ENCODE data around the gene KLHL35.

Gene KLHL35

GRCh38 chr11:75440960-75441803 lies 8.2 kb upstream of the KLHL35 start:
- no peak for DNase-seq

GRCh38 chr11:75439495-75440120 lies 6.6 kb upstream of the KLHL35 start:
- DNase-seq, result no peak

GRCh38 chr11:75439026-75439425 lies 6.0 kb upstream of the KLHL35 start:
- no peak for DNase-seq

- no peak for DNase-seq
Measured at GRCh38 chr11:75437966-75438659, 5.1 kb upstream of the KLHL35 start.

GRCh38 chr11:75436806-75437205 lies 3.8 kb upstream of the KLHL35 start:
- no peak for DNase-seq

- no peak for DNase-seq
Measured at GRCh38 chr11:75435571-75435925, 2.5 kb upstream of the KLHL35 start.

- no peak for DNase-seq
Measured at GRCh38 chr11:75434886-75435570, 2.0 kb upstream of the KLHL35 start.

- no peak for DNase-seq
Measured at GRCh38 chr11:75434051-75434450, 1.0 kb upstream of the KLHL35 start.

GRCh38 chr11:75433443-75433842 lies 440 bp upstream of the KLHL35 start:
- DNase-seq, result no peak

- DNase-seq, result no peak
Measured at GRCh38 chr11:75431533-75432525, 1.2 kb downstream of the KLHL35 start.

- DNase-seq, result no peak
Measured at GRCh38 chr11:75430714-75431532, 2.1 kb downstream of the KLHL35 start.

GRCh38 chr11:75429902-75430713 lies 2.9 kb downstream of the KLHL35 start:
- DNase-seq, result peak; percentile 70

GRCh38 chr11:75429641-75429901 lies 3.4 kb downstream of the KLHL35 start:
- no peak for DNase-seq

- DNase-seq, result no peak
Measured at GRCh38 chr11:75428989-75429640, 3.9 kb downstream of the KLHL35 start.

- DNase-seq, result peak; percentile 80
Measured at GRCh38 chr11:75428281-75428724, 4.7 kb downstream of the KLHL35 start.

GRCh38 chr11:75427181-75427580 lies 5.8 kb downstream of the KLHL35 start:
- no peak for DNase-seq

- DNase-seq, result no peak
Measured at GRCh38 chr11:75426720-75427086, 6.3 kb downstream of the KLHL35 start.

- DNase-seq, result no peak
Measured at GRCh38 chr11:75425422-75425821, 7.6 kb downstream of the KLHL35 start.

GRCh38 chr11:75424396-75424795 lies 8.6 kb downstream of the KLHL35 start:
- DNase-seq, result no peak

- DNase-seq, result no peak
Measured at GRCh38 chr11:75423721-75424120, 9.3 kb downstream of the KLHL35 start.
